OCI-LY3 (cell line): ENCODE measurements around the gene DNAH1.

Source experiments
- CTCF ChIP-seq: fragments of 200-600, 300-600 bp; sonication (generic); IDR thresholded peaks from 2 replicates; pipeline ENCODE4 v1.5.1; 2014; ENCODE audit warnings: antibody characterized with exemption, low read length, low read depth
- EZH2phosphoT487 ChIP-seq: fragments of 200-600 bp; shearing (Covaris generic); IDR thresholded peaks from 2 replicates; pipeline ENCODE4 v1.6.1; 2018; ENCODE audit warnings: antibody characterized with exemption, mixed run types, low read depth

GRCh38 chr3:52442409-52443267 lies 126.5 kb downstream of the DNAH1 start:
- no peak for TF ChIP-seq CTCF
- no peak for TF ChIP-seq EZH2phosphoT487
